Activated CD4-positive, alpha-beta T cell treated with anti-CD3 and anti-CD28 coated beads, Interleukin-2, Interleukin-6, amounts not matched to agents 100 ng/mL and 50 ng/mL, durations not matched to agents 16 hours and 8 hours (primary cell): ENCODE results near the gene FBXO30.

Experiments
- DNase-seq: peaks from one replicate; pipeline ENCODE4 v3.0.0-alpha.2; 2020

Gene FBXO30

DNA sequence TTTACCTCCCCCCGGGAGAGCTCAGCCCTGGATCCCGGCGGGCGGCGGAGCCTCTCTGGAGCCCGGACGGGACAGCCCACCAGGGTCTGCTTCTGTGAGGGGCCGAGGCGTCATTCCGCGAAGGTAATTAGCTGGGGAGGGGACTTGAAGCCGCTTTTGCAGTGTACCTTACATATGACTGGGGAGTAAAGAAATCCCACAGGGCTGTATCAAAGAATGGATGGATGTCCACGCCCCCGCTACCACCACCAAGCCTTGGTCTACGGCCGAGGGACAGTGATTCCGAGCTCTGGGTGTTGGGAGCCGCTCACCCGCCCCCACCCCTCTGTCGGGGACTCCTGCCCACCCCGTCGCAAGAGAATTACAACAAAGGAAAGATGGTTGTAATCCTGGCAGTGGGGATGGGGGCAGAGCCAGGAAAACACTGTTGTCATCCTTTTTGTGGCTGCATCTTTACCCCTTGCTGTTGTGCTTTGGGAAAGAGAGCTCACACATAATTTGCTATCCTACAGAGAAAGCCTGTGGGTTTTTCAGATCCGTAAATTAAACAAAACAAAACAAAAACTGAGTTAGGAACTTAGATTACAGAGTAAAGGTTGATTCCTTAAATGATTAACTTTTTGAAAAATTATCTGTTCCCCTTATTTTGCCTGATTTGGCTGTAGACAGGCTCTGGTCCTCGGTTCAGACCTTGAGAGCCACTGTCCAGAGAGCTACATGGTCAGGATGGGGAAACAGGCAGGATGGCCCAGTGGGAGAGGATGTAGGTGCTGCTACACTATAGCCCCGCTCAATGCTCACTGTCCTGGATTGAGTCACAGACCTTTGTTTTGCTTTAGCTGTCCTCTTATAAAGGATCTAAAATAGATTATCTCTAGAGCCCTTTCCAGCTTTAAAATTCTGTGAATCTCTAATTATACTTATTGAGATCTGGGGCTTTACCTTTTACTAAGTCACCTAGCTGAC lies 997 bp upstream of the FBXO30 start:
- peak; percentile 36 for DNase-seq

DNA sequence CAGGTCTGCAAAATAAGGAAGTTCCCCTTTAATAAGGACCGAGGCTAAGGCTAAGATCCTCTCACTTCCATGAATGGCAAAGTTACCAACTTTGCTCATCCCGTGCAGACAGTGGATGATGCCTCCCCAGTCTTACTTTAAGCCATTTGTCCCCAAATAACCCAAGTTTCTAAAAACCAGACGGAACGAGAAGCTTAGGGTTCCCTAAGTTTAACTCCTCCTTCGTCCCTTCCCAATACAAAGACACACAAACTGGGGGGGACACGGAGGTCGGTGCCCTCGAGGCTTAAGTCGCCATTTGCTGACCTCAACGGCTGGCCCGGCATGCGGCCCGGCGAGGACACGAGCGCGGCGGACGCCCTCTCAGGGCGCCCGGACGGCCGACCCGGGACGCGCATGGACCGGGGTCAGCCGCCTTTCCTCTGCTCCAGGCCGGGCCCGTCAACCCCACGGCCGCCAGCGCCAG lies 527 bp downstream of the FBXO30 start:
- peak; percentile 30 for DNase-seq

- peak; percentile 14 for DNase-seq
Measured at GRCh38 chr6:145813285-145814034, 1.1 kb downstream of the FBXO30 start.

DNA sequence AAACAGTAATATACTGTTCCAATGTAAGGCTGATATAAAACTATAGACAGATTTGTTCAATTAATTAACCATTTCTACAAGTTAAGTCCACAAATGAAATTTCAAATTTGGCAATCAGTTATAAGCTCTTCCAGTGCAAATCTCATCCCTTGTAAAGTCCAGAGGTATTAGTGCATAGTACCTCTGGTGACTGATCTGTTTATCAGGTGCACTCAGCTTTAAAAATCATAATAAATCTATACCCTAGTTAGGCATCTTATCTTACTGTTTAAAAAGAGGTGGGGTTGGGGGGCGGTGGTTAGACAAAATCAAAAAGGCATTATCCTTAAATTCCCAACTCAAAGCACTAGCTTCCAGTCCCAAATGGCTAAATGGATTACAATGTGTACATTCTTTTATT lies 2.9 kb downstream of the FBXO30 start:
- DNase-seq = no peak

- DNase-seq = no peak
Measured at GRCh38 chr6:145809785-145810184, 4.8 kb downstream of the FBXO30 start.

GRCh38 chr6:145809211-145809610 lies 5.4 kb downstream of the FBXO30 start:
- DNase-seq = no peak

DNA sequence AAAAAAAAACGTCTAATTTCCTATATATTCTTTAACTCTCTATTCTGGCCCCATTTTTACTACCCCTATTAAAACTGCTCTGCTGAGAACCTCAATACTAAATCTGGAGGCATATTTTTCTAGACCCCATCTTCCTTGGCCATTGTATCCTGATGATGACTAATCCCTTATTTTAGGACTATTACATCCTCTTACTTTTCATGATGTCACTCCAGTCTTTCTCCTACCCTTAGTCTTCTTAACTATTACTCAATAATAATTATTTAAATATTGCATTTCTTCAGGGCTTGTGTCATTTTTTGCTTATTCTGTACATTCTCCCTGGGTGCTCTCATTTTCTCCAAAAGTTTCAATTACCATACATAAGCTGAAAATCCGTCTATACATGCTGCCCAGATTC lies 6.4 kb downstream of the FBXO30 start:
- DNase-seq = no peak

DNA sequence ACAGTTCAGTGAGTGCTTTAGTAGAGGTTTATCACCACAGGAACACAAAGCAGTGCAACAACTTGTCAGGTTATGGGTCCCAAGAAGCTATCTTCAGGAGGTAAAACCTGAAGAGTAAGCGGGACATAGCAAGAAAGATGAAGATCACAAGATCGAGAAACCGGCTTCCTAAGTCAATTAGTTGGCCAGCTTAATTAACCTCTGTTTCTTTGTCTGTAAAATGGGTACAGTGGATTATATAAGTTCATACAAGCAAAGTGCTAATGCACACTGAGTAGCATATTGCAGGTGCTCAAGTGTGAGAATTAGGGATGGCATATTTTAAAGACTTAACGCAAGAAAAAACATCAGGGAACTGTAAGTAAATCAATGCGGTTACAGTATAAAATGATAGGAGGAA lies 12.5 kb downstream of the FBXO30 start:
- DNase-seq = no peak

GRCh38 chr6:145801021-145801420 lies 13.6 kb downstream of the FBXO30 start:
- no peak for DNase-seq

DNA sequence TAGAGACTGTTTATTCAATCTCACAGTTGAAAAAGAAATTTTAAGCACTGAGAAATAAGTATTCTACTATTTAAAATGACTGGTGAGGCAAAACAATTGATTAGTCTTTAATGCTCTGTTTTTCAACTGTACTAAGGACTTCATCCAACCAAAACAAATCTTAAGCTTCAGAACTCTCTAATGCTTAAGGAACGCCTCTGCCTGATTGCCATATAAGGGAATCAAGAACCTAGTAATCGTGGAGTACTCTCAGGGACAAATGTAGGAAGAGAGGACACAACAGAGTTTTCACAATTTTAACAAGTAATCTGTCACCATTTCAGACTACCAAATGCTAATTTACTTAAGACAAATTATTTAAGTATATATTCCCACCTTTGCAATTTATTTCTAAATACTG lies 16.1 kb downstream of the FBXO30 start:
- no peak for DNase-seq

DNA sequence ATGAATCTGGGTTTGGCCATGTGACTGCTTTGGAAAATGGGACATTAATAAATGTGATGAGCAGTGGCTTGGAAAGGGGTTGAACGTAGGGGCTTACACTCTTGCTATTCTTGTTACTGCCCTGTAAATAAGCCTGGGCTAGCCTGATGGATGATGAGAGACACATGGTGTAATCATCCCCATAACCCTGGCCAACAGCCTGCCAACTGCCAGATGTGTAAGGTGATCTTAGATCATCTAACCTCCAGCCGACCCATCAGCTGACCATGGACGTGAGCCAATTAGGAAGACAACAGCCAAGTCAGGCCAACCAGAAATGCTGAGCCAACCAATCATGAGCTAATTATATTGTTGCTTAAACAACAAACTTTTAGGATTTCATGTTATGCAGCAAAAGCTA lies 25.2 kb downstream of the FBXO30 start:
- DNase-seq = no peak

GRCh38 chr6:145787688-145788087 lies 26.9 kb downstream of the FBXO30 start:
- no peak for DNase-seq

DNA sequence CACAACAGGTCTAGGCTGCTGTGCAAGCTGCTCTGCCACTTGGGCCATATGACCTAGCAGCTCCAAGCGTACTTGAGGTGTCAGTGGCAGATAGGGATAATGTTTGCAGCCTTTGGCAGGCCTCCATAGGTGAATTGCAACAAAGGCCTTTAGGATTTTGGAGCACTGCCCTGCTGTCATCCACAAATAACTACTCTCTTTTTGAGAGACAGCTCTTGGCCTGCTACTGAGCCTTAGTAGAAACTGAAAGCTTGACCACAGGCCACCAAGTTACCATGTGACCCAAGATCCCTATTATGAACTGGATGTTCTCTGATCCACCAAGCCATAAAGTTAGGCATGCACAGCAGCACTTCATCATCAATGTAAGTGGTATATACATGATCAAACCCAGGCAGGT lies 29.9 kb downstream of the FBXO30 start:
- DNase-seq = no peak

DNA sequence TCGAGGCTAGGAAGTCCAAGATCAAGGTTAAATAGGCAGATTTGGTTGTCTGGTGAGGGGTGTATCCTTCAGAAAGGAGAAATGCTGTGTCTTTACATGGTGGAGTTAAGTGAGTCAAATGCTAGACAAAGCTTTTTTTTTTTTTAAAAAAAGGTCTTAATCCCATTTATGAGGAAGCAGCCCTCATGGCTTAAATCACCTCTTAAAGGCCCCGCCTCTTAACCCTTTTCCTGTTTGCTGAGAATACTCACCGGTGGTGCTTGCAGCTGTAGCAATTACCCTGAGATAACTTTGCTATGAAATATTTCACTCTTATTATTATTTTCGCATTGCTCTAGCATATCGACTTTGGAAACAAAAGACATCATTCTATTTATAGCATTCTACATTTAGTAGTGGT lies 30.8 kb downstream of the FBXO30 start:
- no peak for DNase-seq

- DNase-seq = no peak
Measured at GRCh38 chr6:145772846-145773245, 41.7 kb downstream of the FBXO30 start.

GRCh38 chr6:145765449-145765848 lies 49.1 kb downstream of the FBXO30 start:
- no peak for DNase-seq

GRCh38 chr6:145763742-145764141 lies 50.9 kb downstream of the FBXO30 start:
- DNase-seq = no peak

DNA sequence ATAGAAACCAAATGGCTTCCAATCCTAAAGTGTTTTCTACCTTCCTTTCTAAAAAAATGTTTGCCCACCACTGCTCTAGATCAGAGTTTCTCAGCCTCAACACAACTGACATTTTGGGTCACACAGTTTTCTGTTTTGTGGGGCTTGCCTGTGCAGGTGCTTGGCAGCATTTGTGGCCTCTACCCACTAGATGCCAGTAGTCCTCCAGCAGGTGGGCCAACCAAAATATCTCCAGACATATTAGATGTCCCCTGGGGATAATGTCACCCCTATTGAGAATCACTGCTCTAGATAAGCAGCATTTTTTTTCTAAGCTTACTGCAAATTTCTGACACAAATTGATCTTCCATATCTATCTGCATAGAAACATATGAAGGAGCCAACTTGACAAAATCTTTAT lies 53.0 kb downstream of the FBXO30 start:
- DNase-seq = no peak

GRCh38 chr6:145758113-145758512 lies 56.5 kb downstream of the FBXO30 start:
- no peak for DNase-seq

DNA sequence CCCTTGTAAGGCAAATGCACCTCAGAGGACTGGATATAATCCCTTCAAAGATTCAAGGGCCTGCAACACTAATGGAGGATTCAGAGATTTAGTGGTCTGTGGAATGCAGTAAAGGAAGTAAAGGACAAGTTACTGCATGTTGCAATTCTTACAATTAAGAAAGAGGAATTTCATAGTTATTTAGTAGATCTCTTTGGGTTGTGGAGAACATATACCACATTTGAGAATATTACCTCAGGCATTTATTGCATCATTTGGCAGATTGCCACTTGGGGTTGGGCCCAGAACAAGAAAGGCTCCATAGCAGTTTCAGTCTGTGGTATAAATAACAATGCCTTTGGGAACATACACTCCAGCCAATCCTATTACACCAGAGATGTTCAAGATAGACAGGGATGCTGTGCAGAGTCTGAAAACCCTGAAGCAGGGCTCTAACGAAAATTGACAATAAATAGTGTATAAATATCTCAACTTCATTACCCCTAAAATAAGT lies 58.4 kb downstream of the FBXO30 start:
- no peak for DNase-seq

- DNase-seq = no peak
Measured at GRCh38 chr6:145755682-145756081, 58.9 kb downstream of the FBXO30 start.

DNA sequence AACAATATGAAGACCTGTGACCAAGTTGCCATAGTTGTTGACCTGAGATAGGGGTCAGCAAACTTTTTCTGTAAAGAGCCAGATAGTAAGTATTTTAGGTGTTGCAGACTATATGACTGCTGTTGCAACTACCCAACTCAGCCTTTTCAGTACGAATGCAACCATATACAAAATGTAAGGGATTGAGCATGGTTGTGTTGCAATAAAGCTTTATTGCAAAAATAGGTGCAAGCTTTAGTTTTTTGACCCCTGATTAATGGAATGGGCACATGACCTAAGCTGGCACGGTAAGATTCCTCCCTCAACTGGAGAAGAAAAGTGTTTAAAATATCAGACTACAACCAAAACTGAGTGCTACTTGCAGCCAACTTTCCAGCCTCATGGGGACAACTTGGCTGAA lies 62.0 kb downstream of the FBXO30 start:
- no peak for DNase-seq

- DNase-seq = peak; percentile 13
Measured at GRCh38 chr6:145749632-145750031, 65.0 kb downstream of the FBXO30 start.

GRCh38 chr6:145745861-145746260 lies 68.7 kb downstream of the FBXO30 start:
- no peak for DNase-seq
